Aorta (tissue), 5 donors: ENCODE data around the gene LPP. TPM values are rescaled to one million over a fixed set of nuclear protein-coding genes. Genes with fewer than 3 reads are reported as not detected.

Experiments
- ATAC-seq: fragments of 200-7000 bp; cut with Tn5 transposase; one replicate; pipeline ENCODE4 v1.9.1; 2022; ENCODE audit warnings: moderate library complexity; ENCODE audit not compliant: low FRiP score
- DNase-seq, 2 donors: peaks; one replicate each; pipeline ENCODE4 v3.0.0-alpha.2; 2020
- H3K27ac ChIP-seq, 2 donors: one replicate each; pipeline ENCODE4 v1.5.1; 2013; ENCODE audit warnings: low read length in 2 of 2, mild to moderate bottlenecking in 2 of 2, moderate library complexity in 2 of 2, control low read depth in 1 of 2, inconsistent platforms in 1 of 2, low read depth in 1 of 2
- H3K27me3 ChIP-seq, 2 donors: one replicate each; pipeline ENCODE4 v1.6.1; 2013; ENCODE audit warnings: control low read depth in 1 of 2, low read length in 1 of 2, mild to moderate bottlenecking in 1 of 2, moderate library complexity in 1 of 2; ENCODE audit not compliant: insufficient read depth in 2 of 2, control insufficient read depth in 1 of 2
- H3K36me3 ChIP-seq, 2 donors: one replicate each; pipeline ENCODE4 v1.6.1; 2013; ENCODE audit warnings: control low read depth in 1 of 2, low read length in 1 of 2, mild to moderate bottlenecking in 1 of 2; ENCODE audit not compliant: insufficient read depth in 2 of 2, control insufficient read depth in 1 of 2
- H3K4me1 ChIP-seq, 2 donors: one replicate each; pipeline ENCODE4 v1.6.1; 2013; ENCODE audit warnings: low read length in 2 of 2, control low read depth in 1 of 2, mild to moderate bottlenecking in 1 of 2, moderate library complexity in 1 of 2; ENCODE audit not compliant: insufficient read depth in 2 of 2, control insufficient read depth in 1 of 2
- H3K4me3 ChIP-seq, 2 donors: one replicate each; pipeline ENCODE4 v1.5.1; 2013; ENCODE audit warnings: low read length in 2 of 2, control low read depth in 1 of 2, mild to moderate bottlenecking in 1 of 2
- H3K9me3 ChIP-seq: one replicate; pipeline ENCODE4 v1.6.1; 2013; ENCODE audit warnings: mild to moderate bottlenecking, low read length; ENCODE audit not compliant: control insufficient read depth
- WGBS, 2 donors: extraction: QIAGEN DNeasy Blood & Tissue Kit; methylation state at CpG; one replicate each; pipeline ENCODE4 v1.1.7; 2013; 5-methylcytosine and 5-hydroxymethylcytosine counted together
- intact Hi-C, 2 donors: fragments of 100-400 bp; cut with DNase I; formaldehyde crosslinking; loops; one replicate each; pipeline versions ENCODE4 v1.14.2 to v1.15.0; 2022
- polyA plus RNA-seq, 2 donors: library from polyadenylated mRNA; stranded (reverse); fragments of 200-250 nt; gene quantifications; one replicate each; pipeline ENCODE4 v1.2.3, GENCODE V29; 2013
- total RNA-seq, 2 donors: library from RNA; stranded (reverse); fragmentation: NEBNext Ultra II Directional; extraction: Animal tissue kit (Norgen Biotek cat#: 25700); gene quantifications; one replicate each; pipeline ENCODE4 v1.2.1, GENCODE V29; 2021
- donor health status: healthy with polysubstance abuse.
- donor health status: Bipolar disorder and iron deficiency.
- donor health status: DM: no; HTN: no; CAD: no.
- donor health status: DM: no; HTN: no; CAD: no.
- donor health status: DM: yes; HTN: yes; CAD: no.

The LPP gene
- total and polyA plus RNA-seq, 4 donors = 37.7 to 2,536 (median 527) TPM

- H3K36me3 ChIP-seq = no peaks in the 10 kb centered on the region
- WGBS, 2 donors = 60 to 61% methylated on average over 9 of the region's 9 CpGs
- intact Hi-C loops = loop anchor here in 1 of 2 donors (10.0 kb wide), 3 partner anchors 149 to 839 kb away; partner anchors contain the start of gene BCL6
- peaks cover 4 to 6% of the 10 kb centered on the region in 2 donors for H3K4me1 ChIP-seq
- H3K4me3 ChIP-seq = no peak overlapping the region
- ATAC-seq (no peak), DNase-seq (no peak)
- H3K9me3 ChIP-seq = no peaks in the 10 kb centered on the region
- no peaks in the 10 kb centered on the region for H3K27me3 ChIP-seq
- H3K27ac ChIP-seq = peak overlapping the region; percentile 45 to 92
Measured at GRCh38 chr3:188583341-188584161, 429.6 kb downstream of the LPP start.

GRCh38 chr3:188584162-188584529 lies 430.2 kb downstream of the LPP start:
- ATAC-seq (peak; percentile 69), DNase-seq (no peak)
- Histone ChIP-seq H3K27ac (peak overlapping the region in 1 of 2 donors; percentile 80), H3K36me3 (no peaks in the 10 kb centered on the region), H3K4me3 (no peak overlapping the region), H3K9me3 (no peaks in the 10 kb centered on the region), H3K4me1 (peaks cover 4 to 6% of the 10 kb centered on the region in 2 donors), H3K27me3 (no peaks in the 10 kb centered on the region)
- WGBS, 2 donors = 4 to 8% methylated on average over 4 of the region's 4 CpGs
- intact Hi-C loops = loop anchor here in 1 of 2 donors (10.0 kb wide), 3 partner anchors 149 to 839 kb away; partner anchors contain the start of gene BCL6

GRCh38 chr3:188584958-188585689 lies 431.2 kb downstream of the LPP start:
- DNase-seq = no peak
- ATAC-seq = no peak
- Histone ChIP-seq H3K4me1 (peaks cover 4 to 6% of the 10 kb centered on the region in 2 donors), H3K27ac (peak overlapping the region in 1 of 2 donors; percentile 36), H3K9me3 (no peaks in the 10 kb centered on the region), H3K36me3 (no peaks in the 10 kb centered on the region), H3K27me3 (no peaks in the 10 kb centered on the region), H3K4me3 (no peak overlapping the region)
- intact Hi-C loops = loop anchor here in 1 of 2 donors (10.0 kb wide), 3 partner anchors 150 to 840 kb away; partner anchors contain the start of gene BCL6
- 23 to 37% methylated on average over 4 of the region's 4 CpGs for WGBS, 2 donors

GRCh38 chr3:188589071-188589470 lies 435.1 kb downstream of the LPP start:
- H3K4me3 ChIP-seq = no peak overlapping the region
- intact Hi-C loops = loop anchor here in 1 of 2 donors (10.0 kb wide), 3 partner anchors 154 to 844 kb away; partner anchors contain the start of gene BCL6
- DNase-seq = no peak
- no peak for ATAC-seq
- H3K27me3 ChIP-seq = no peaks in the 10 kb centered on the region
- no peaks in the 10 kb centered on the region for H3K36me3 ChIP-seq
- 53 to 57% methylated on average over 2 of the region's 2 CpGs for WGBS, 2 donors
- no peaks in the 10 kb centered on the region for H3K9me3 ChIP-seq
- H3K4me1 ChIP-seq = peaks cover 2 to 4% of the 10 kb centered on the region in 2 donors
- no peak overlapping the region for H3K27ac ChIP-seq

GRCh38 chr3:188589771-188590170 lies 435.8 kb downstream of the LPP start:
- H3K27ac ChIP-seq = no peak overlapping the region
- intact Hi-C loops = loop anchor here in 1 of 2 donors (10.0 kb wide), 3 partner anchors 155 to 845 kb away; partner anchors contain the start of gene BCL6
- H3K4me3 ChIP-seq = no peak overlapping the region
- H3K27me3 ChIP-seq = no peaks in the 10 kb centered on the region
- DNase-seq (no peak), ATAC-seq (no peak)
- H3K4me1 ChIP-seq = peaks cover 2 to 3% of the 10 kb centered on the region in 2 donors
- no peaks in the 10 kb centered on the region for H3K36me3 ChIP-seq
- H3K9me3 ChIP-seq = no peaks in the 10 kb centered on the region
- 79 to 80% methylated on average over 2 of the region's 2 CpGs for WGBS, 2 donors

GRCh38 chr3:188590557-188590956 lies 436.6 kb downstream of the LPP start:
- no peak overlapping the region for H3K4me3 ChIP-seq
- H3K4me1 ChIP-seq = peaks cover 2 to 3% of the 10 kb centered on the region in 2 donors
- DNase-seq (no peak), ATAC-seq (no peak)
- no peaks in the 10 kb centered on the region for H3K9me3 ChIP-seq
- intact Hi-C loops = no loop called here
- no peaks in the 10 kb centered on the region for H3K27me3 ChIP-seq
- H3K27ac ChIP-seq = no peak overlapping the region
- H3K36me3 ChIP-seq = no peaks in the 10 kb centered on the region

- H3K4me1 ChIP-seq = peaks cover 3 to 4% of the 10 kb centered on the region in 2 donors
- ATAC-seq (peak; percentile 84), DNase-seq (no peak)
- no peaks in the 10 kb centered on the region for H3K9me3 ChIP-seq
- no peaks in the 10 kb centered on the region for H3K36me3 ChIP-seq
- H3K27me3 ChIP-seq = no peaks in the 10 kb centered on the region
- peak overlapping the region in 1 of 2 donors; percentile 28 for H3K27ac ChIP-seq
- intact Hi-C loops = no loop called here
- H3K4me3 ChIP-seq = no peak overlapping the region
- 0 to 9% methylated on average over 2 of the region's 2 CpGs for WGBS, 2 donors
Measured at GRCh38 chr3:188594139-188594538, 440.2 kb downstream of the LPP start.

DNA sequence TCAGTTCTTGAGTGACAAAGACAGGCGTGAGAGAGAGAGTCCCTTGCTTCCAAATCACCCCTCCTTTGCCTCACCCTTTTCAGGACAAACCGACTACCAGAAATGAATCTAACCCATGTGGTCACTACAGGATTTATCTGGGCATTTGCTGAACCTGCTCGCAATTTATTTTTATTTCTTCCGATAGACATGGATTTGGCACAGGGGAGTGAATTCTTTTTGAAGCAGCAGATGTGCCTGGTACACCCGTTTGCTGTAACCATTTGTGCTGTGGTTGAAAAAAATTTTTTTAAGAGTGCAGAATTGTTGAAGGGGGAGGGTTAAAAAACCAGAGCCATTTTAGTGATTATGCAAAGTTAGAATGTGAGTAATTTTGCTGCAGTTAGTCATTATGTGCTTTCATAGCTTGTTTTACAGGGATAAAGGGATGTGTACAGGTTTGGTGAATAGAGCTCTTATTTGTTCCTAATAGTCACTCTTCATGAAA lies 442.0 kb downstream of the LPP start:
- 8 to 11% methylated on average over 5 of the region's 5 CpGs for WGBS, 2 donors
- intact Hi-C loops = no loop called here
- Histone ChIP-seq H3K27ac (peak overlapping the region; percentile 10 to 87), H3K27me3 (no peaks in the 10 kb centered on the region), H3K4me3 (no peak overlapping the region), H3K4me1 (peaks cover 0 to 4% of the 10 kb centered on the region in 2 donors), H3K9me3 (no peaks in the 10 kb centered on the region), H3K36me3 (no peaks in the 10 kb centered on the region)
- no peak for DNase-seq
- ATAC-seq = no peak
